HUES6 (cell line): ENCODE measurements around the gene OR7C2.
"Not testable (repeated sequence)": the region's sequence is repeated elsewhere in the genome, so short reads cannot be mapped to it uniquely, and the experiment has no call there.

Experiments used
- H3K27ac ChIP-seq: 2 replicates; pipeline ENCODE4 v1.7.0; 2013; ENCODE audit warnings: low read depth, mild to moderate bottlenecking, low read length, inconsistent platforms
- H3K27me3 ChIP-seq: 2 replicates; pipeline ENCODE4 v1.6.1; 2013; ENCODE audit warnings: low read length; ENCODE audit not compliant: control insufficient read depth, insufficient read depth
- H3K36me3 ChIP-seq: 2 replicates; pipeline ENCODE4 v1.6.1; 2013; ENCODE audit warnings: low read length; ENCODE audit not compliant: control insufficient read depth, insufficient read depth
- H3K4me1 ChIP-seq: 2 replicates; pipeline ENCODE4 v1.6.1; 2013; ENCODE audit warnings: low read length; ENCODE audit not compliant: control insufficient read depth, insufficient read depth
- H3K4me3 ChIP-seq: 2 replicates; pipeline ENCODE4 v1.5.1; 2013; ENCODE audit warnings: low read depth, low read length
- H3K9ac ChIP-seq: one replicate; pipeline ENCODE4 v1.6.1; 2013; ENCODE audit warnings: mild to moderate bottlenecking, low read length
- H3K9me3 ChIP-seq: 2 replicates; pipeline ENCODE4 v1.6.1; 2013; ENCODE audit warnings: low read depth, low read length; ENCODE audit not compliant: control insufficient read depth, insufficient read depth

OR7C2 gene

DNA sequence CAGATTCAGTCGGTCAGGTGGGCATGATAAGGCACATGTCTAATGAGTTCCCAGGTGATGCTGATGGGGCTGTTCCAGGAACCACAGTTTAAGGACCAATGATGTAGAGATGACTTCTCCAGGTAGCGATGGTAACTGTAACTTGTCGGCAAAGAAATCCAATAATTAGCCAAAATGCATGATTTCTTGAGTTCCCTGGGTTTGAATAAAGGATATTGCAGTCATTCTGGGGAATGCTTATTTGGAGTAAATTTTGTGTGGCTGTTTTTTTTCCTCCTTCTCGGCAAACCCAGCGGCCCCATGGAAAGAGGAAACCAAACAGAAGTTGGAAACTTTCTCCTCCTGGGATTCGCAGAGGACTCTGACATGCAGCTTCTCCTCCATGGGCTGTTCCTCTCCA lies at the start of gene OR7C2:
Gene OR7C2, plus strand, starts transcription at position 301 of the 400 bp plus-strand sequence. Its CDS starts 0 bp downstream, at position 301.
- H3K4me3 ChIP-seq, result no peak within 1 kb of the TSS
- H3K9ac ChIP-seq, result no peak within 1 kb of the TSS
- no peak within 1 kb of the TSS for H3K27ac ChIP-seq
- no peaks in the 10 kb centered on the region for H3K36me3 ChIP-seq
- no peaks in the 10 kb centered on the region for H3K4me1 ChIP-seq
- peaks cover 7% of the 10 kb centered on the region for H3K9me3 ChIP-seq
- H3K27me3 ChIP-seq, result no peaks in the 10 kb centered on the region

DNA sequence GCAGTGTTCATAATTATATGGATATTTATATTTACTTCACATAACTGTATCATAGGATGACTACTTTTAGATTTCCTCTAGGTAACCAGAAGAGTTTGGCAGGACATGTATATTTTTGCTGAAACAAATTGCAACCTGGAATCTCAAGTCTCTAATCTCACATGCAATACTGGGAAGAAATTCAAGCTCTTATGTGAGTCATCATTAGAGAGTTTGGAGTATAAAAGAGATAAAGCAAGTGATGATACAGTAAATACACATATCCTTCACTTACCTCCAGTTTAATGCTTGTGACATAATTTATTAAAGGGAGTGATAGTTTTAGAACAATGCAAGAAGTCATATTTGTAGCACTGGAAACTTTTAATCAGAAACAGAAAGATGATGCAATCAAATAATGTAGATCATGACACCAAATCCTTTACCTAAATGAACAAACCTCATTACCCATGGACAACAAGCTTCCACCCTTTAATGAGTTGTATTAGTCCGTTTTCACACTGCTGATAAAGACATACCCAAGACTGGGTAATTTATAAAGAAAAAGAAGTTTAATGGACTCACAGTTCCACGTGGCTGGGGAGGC lies 39.5 kb upstream of the OR7C2 start:
- Histone ChIP-seq H3K9ac (no peak overlapping the region), H3K36me3 (no peaks in the 10 kb centered on the region), H3K27ac (no peak overlapping the region), H3K9me3 (no peaks in the 10 kb centered on the region), H3K4me3 (no peak overlapping the region), H3K4me1 (no peaks in the 10 kb centered on the region), H3K27me3 (peaks cover 61% of the 10 kb centered on the region)

DNA sequence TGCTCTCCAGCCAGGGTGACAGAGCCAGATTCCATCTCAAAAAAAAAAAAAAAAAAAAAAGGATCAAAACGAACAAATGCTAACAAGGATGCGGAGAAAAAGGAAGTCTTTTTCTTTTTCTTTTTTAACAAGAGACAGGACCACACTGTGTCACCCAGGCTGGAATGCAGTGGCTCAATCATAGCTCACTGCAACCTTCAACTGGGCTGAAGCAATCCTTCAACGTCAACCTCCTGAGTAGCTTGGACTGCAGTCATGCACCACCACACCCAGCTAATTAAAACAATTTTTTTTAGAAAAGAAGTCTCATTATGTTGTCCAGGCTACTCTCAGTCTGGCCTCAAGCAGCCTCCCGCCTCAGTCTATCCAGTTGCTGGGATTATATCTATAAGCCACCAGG lies 34.6 kb upstream of the OR7C2 start:
- Histone ChIP-seq H3K4me1 (no peaks in the 10 kb centered on the region), H3K9ac (no peak overlapping the region), H3K36me3 (no peaks in the 10 kb centered on the region), H3K4me3 (no peak overlapping the region), H3K9me3 (no peaks in the 10 kb centered on the region), H3K27me3 (peaks cover 25% of the 10 kb centered on the region), H3K27ac (no peak overlapping the region)

DNA sequence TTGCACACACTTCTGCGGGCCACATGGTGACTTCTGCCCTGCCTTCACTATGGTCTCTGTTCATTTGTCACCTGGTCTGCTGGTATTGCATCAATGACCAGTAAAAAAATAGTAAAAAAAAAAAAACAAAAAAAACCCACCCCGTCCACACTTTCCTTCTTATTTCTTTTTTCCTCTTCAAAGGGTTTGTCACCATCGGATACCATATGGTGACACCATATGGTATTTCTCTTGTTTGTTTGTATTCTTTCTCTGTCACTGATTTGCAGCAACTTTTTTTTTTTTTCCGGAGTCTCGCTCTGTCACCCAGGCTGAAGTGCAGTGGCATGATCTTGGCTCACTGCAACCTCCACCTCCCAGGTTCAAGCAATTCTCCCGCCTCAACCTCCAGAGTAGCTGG lies 26.2 kb upstream of the OR7C2 start:
- no peaks in the 10 kb centered on the region for H3K36me3 ChIP-seq
- no peaks in the 10 kb centered on the region for H3K4me1 ChIP-seq
- H3K27ac ChIP-seq, result no peak overlapping the region
- H3K4me3 ChIP-seq, result no peak overlapping the region
- no peaks in the 10 kb centered on the region for H3K9me3 ChIP-seq
- H3K27me3 ChIP-seq, result peaks cover 3% of the 10 kb centered on the region; the same call in 1 of the 2 replicates
- H3K9ac ChIP-seq, result no peak overlapping the region

DNA sequence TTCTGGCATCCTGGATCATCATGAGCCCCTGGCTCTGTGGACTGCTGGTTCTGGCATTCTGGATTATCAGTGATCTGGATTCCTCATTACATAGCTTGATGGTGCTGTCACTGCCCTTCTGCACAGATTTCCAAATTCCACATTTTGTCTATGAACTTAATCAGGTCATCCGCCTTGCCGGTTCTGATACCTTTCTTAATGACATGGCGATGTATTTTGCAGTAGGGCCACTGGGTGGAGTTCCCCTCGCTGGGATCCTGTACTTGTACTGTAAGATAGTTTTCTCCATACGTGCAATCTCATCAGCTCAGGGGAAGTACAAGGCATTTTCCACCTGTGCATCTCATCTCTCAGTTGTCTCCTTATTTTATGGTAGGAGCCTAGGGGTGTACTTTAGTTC lies 24.4 kb upstream of the OR7C2 start:
- Histone ChIP-seq H3K27ac (no peak overlapping the region), H3K27me3 (peaks cover 15% of the 10 kb centered on the region; the same call in 1 of the 2 replicates), H3K9me3 (no peaks in the 10 kb centered on the region), H3K9ac (no peak overlapping the region), H3K4me3 (no peak overlapping the region), H3K36me3 (no peaks in the 10 kb centered on the region), H3K4me1 (no peaks in the 10 kb centered on the region)

DNA sequence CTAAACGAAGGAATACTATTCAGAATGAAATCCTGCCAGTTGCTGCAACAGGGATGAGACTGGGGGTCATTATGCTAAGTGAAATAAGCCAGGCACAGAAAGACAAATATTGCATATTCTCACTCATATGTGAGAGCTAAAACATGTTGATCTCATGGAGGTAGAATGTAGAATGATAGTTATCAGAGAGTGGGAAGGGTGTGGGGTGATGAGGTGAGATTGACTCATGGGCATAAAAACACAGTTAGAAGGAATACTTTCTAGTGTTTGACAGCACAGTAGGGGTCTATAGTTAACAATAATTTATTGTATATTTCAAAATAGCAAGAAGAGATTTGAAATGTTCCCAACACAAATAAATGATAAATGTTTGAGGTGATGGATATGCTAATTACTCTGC lies 7.8 kb upstream of the OR7C2 start:
- Histone ChIP-seq H3K9me3 (no peaks in the 10 kb centered on the region), H3K4me1 (no peaks in the 10 kb centered on the region), H3K4me3 (no peak overlapping the region), H3K36me3 (no peaks in the 10 kb centered on the region), H3K9ac (no peak overlapping the region), H3K27me3 (peaks cover 7% of the 10 kb centered on the region), H3K27ac (no peak overlapping the region)

DNA sequence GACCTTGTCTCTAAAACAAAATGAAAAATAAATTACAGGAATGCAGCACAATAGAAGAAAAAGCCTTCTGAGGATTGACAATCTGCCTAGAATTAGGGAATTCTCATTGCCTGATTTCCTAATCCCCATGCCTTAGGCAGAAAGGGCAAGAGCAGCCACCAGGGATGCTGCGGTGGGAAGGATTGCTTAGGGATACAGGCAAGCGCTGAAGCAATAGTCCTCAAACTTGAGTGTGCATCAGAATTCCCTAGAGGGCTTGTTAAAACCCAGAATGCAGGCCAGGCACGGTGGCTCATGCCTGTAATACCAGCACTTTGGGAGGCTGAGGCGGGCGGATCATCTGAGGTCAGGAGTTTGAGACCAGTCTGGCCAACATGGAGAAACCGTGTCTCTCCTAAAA lies 1.0 kb upstream of the OR7C2 start:
- Histone ChIP-seq H3K36me3 (no peaks in the 10 kb centered on the region), H3K9me3 (peaks cover 7% of the 10 kb centered on the region), H3K4me3 (no peak overlapping the region), H3K9ac (no peak overlapping the region), H3K27ac (no peak overlapping the region), H3K4me1 (no peaks in the 10 kb centered on the region), H3K27me3 (no peaks in the 10 kb centered on the region)

DNA sequence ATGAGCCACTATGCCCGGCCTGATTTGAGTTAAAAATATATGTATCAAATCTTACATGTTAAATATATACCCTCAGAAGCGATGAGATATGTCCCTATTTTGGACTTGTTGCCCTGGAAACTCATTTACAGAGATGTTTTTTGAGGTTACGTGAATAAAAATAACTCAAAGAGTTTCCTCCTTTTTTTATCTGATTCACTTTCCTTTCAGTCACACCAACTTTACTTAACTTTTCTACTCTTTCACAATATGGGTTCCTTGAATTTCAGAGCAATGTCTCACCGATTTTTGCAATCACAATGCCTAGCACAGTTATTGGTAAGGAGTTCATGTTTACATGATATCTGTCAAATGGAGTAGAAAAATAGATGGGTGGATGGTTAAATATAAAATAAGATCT lies 2.3 kb downstream of the OR7C2 start:
- no peak overlapping the region for H3K9ac ChIP-seq
- H3K4me1 ChIP-seq, result no peaks in the 10 kb centered on the region
- no peak overlapping the region for H3K4me3 ChIP-seq
- H3K27ac ChIP-seq, result no peak overlapping the region
- H3K36me3 ChIP-seq, result no peaks in the 10 kb centered on the region
- H3K27me3 ChIP-seq, result no peaks in the 10 kb centered on the region
- H3K9me3 ChIP-seq, result peaks cover 7% of the 10 kb centered on the region

DNA sequence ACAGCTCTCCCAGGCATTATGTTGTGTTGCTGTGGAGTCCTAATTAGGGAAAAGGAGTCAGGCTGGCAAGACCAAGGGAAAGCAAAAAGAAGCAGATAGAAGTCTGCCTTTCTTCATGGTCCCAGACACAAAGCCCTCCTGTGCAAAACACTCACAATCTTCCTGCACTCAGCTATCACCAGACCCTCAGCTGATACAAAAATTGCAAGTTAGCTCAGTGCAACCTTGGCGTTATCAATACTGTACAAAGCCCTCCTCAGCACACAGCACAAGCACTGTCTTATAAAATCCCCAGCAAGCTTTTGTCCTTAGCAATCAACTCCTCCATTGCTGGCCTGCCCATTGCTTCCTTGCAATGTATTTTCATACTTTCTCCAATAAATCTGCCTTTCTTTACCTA lies 3.2 kb downstream of the OR7C2 start:
- Histone ChIP-seq H3K27me3 (no peaks in the 10 kb centered on the region), H3K9me3 (peaks cover 7% of the 10 kb centered on the region), H3K36me3 (no peaks in the 10 kb centered on the region), H3K4me1 (no peaks in the 10 kb centered on the region), H3K9ac (no peak overlapping the region), H3K4me3 (no peak overlapping the region), H3K27ac (no peak overlapping the region)

DNA sequence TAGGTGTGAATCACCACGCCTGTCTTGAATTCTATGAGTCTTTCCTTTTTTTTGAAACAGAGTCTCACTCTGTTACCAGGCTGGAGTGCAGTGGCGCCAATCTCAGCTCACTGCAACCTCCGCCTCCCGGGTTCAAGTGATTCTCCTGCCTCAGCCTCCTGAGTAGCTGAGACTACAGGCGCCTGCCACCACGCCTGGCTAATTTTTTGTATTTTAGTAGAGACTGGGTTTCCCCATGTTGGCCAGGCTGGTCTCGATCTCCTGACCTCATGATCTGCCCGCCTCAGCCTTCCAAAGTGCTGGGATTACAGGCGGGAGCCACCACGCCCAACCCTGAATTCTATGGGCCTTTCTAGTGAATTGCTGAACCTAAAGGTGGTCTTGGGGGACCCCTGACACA lies 8.1 kb downstream of the OR7C2 start:
- not testable (repeated sequence) for H3K4me1 ChIP-seq, H3K27ac ChIP-seq

DNA sequence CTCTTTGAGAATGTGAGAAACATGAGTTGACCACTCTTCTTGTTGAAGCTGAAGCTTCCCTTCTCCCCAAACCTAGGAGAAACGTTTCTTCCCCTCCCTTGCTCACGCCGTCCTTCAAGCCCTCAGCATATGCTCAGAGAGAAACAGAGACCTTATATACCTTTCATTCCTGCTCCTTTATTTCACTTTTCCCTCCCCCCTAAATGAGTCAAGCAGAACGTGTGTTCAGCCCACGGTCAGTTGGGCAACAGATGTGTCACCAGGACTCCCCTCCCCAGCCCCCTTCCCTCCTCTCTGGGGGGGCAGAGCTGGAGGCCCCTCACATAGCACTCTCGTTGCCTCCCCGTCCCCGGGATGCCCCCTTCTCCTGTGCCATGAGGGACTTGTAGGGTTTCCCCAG lies 8.6 kb downstream of the OR7C2 start:
- H3K9ac ChIP-seq, result no peak overlapping the region
- H3K9me3 ChIP-seq, result no peaks in the 10 kb centered on the region
- H3K27me3 ChIP-seq, result peaks cover 3% of the 10 kb centered on the region; the same call in 1 of the 2 replicates
- no peak overlapping the region for H3K4me3 ChIP-seq
- no peak overlapping the region for H3K27ac ChIP-seq
- no peaks in the 10 kb centered on the region for H3K4me1 ChIP-seq
- no peaks in the 10 kb centered on the region for H3K36me3 ChIP-seq

More for the DNA sequence above, 8.1 kb downstream of the OR7C2 start:
- H3K4me3 ChIP-seq, H3K9ac ChIP-seq, H3K9me3 ChIP-seq, H3K27me3 ChIP-seq, H3K36me3 ChIP-seq: not testable (repeated sequence)

DNA sequence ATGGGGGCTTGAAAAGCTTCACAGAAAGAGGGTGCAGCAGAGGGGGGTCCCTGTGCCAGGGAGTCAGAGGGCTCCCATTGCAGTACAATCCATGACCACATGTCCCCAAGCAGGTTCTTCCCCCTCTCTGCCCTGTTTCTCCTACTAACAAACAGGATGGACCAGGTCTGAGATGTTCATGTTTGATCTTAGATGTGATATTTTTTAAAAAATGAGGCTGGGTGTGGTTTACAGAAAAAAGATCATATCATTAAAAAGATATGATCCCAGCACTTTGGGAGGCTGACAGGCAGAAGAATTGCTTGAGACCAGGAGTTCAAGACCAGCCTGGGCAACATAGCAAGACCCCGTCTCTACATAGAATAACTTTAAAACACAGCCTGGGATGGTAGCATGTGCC lies 9.1 kb downstream of the OR7C2 start:
- Histone ChIP-seq H3K36me3 (no peaks in the 10 kb centered on the region), H3K27me3 (peaks cover 3% of the 10 kb centered on the region; the same call in 1 of the 2 replicates), H3K27ac (no peak overlapping the region), H3K4me1 (no peaks in the 10 kb centered on the region), H3K4me3 (no peak overlapping the region), H3K9ac (no peak overlapping the region), H3K9me3 (no peaks in the 10 kb centered on the region)
